Occipital lobe (tissue), 2 donors: ENCODE measurements around the gene ECE1. TPM values are rescaled to one million over a fixed set of nuclear protein-coding genes. Genes with fewer than 3 reads are reported as not detected.

Experiments
- DNase-seq: peaks from one replicate; lab custom pipeline; 2025; lab: John Stamatoyannopoulos, UW
- total RNA-seq: library from RNA; depleted of rRNA; stranded (reverse); fragments of >200 nt; gene quantifications from one replicate; pipeline ENCODE4 v1.2.3, GENCODE V29; 2014

The ECE1 gene
- total RNA-seq, 1 donor from 2014 or later = 9.5 TPM

DNA sequence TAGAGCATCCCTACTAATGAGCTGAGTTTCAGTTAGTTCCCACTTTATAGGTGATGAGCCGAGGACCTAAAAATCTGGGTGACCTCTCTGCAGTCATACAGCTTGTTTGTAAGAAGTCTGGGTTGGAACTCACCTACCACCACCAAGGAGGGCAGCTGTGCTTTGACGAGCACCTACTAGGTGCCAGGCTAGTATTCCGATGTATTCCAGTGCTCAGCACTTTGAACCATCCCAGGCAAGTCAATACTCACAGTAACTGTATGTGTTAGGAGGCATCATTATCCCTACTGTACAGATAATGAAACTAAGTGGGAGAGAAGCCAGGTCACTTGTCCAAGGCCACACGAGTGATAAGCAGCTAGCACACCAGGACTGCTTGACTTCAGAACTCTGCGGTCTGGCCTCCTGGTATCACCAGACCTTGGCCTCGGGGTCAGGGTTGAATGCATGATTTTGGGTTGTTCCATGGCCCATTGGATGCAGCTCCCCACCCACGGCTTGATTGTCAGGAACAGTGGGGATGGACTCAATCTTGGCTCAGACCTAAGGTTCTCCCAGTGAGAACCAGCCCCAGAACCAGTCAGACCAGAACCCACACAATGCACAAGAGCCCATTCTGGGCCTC, 20.7 kb downstream of the ECE1 start:
- no peak for DNase-seq

DNA sequence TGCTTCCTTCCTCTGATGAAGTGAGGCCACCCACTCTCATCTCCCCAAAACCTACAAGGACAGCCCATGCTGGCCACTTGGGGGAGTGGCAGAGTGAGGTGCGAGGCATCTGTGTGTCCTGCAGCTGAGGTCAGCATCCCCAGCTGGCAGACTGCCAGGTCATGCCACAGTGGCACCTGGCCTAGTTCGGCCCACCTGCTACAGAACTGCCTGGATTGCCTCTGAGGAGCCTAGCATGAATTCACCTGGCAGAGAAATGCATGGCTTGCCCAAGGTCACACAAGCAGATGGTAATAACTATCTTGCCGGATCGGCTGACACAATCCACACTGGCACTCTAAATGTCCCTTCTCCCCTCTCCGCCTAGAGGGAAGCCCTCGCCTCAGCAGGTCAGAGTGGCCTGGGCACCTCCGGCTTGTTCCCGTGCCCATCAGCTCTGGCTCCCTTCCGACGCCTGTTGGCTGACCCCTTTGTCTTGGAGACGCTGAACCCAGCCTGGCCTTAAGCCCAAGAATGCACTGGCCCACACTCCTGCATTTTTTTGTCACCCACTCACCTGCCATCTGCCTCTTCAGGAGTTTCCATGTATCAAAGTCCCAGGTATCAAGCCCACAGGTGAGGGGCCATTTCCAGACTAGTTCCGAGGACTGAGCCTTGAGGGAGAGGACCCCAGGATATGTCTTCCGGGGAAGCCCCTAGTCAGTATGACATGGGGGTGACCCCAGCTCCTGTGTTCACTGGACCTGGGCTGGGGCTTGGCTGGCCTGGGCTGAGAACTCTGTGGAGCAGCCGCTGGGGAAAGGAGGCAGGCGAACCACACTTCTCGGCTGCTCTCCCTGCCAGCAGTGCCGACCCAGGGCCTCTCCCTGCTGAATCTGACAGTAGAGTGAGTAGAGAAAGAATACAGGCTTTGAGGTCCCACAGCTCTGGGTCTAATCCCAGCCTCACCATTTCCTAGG, 21.7 kb downstream of the ECE1 start:
- DNase-seq = no peak

DNA sequence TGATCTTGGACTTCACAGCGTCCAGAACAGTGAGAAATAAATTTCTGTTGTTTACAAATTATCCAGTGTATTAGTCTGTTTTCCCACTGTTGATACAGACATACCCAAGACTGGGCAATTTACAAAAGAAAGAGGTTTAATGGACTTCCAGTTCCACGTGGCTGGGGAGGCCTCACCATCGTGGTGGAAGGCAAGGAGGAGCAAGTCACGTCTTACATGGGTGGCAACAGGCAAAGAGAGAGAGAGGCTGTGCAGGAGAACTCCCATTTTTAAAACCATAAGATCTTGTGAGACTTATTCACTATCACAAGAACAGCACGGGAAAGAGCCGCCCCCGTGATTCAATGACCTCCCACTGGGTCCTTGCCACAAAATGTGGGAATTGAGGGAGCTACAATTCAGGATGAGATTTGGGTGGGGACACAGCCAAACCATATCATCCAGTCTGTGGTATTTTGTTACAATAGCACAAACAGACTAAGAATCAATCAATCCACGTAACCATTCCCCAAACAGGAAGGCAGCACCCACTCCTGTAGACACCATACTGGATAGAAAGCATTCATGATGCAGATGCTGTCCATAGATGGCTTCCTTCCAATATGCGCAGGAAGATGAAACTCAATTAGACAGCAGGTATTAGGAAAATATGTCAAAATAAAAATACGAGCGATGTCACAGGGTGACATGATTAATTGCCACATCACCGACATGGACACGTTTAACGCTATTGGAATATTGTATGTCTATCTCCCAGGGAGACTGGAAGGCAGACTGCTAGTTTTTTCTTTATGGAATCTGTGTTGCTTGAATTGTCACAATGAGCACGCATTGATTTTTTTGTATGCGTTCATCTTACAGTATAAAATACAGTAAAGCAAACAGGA, 22.8 kb downstream of the ECE1 start:
- no peak for DNase-seq

DNA sequence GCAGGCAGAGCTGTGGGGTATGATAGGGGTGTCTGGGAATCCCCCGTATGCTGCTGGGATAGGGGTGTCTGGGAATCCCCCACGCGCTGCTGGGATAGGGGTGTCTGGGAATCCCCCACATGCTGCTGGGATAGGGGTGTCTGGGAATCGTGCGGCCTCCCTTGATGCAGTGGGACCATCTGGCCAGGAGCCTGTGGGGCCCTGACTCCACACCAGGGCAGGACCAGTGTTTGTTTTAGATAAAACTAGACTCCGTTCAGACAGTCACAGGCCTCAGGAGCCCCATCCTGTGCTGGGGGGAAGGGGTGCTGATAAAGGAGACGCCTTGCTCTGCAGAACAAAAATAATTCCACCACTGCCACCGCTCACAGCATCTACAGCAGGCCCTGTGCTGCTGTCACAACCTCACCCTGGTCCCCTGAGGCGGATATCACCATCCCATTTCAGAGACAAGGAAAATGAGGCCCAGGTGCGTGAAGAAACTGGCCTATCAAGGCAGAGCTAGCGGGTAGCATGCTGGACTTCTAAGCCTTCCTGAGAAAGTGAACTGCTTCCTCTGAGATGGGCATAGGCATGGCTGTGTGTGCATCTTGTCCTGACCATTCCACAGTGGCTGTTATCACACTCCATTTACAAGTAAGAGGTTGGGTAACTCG, 24.0 kb downstream of the ECE1 start:
- no peak for DNase-seq

DNA sequence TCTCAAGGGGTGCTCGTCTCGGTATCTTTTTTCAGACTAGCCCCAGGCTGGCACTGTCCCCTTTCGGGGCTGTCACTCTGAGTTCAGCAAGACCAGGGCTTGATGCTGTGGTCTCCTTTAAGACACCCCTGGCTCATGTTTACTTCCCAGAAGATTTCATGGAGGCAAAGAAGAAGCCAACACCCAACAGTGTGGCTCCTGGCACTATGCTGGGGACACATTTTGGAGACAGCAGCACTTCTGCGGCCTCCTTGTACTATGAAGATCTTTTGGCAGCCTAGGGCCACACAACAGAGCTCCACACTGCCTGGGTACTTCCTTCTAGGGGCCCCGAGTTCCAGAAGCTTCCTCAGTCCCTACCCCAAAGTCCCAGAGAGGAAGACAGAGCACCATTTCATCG, 24.6 kb downstream of the ECE1 start:
- DNase-seq = no peak

DNA sequence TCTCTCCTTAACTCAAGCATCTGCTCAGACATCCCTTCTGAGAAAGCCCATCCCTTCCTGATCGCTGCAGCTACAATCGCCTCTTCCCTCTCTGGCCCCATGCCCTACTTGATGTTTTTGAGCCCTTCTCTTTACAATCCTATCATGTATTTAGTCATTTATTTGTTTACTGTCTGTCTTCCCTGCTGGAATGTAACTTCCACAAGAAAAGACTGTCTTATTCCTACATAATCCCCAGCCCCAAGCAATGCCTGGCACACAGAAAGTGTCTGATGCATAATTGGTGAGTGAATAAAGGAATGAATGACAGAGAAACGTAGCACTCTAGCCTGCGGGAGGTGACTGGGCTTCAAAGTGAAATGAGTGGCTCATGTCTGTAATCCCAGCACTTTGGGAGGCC, 25.4 kb downstream of the ECE1 start:
- no peak for DNase-seq

DNA sequence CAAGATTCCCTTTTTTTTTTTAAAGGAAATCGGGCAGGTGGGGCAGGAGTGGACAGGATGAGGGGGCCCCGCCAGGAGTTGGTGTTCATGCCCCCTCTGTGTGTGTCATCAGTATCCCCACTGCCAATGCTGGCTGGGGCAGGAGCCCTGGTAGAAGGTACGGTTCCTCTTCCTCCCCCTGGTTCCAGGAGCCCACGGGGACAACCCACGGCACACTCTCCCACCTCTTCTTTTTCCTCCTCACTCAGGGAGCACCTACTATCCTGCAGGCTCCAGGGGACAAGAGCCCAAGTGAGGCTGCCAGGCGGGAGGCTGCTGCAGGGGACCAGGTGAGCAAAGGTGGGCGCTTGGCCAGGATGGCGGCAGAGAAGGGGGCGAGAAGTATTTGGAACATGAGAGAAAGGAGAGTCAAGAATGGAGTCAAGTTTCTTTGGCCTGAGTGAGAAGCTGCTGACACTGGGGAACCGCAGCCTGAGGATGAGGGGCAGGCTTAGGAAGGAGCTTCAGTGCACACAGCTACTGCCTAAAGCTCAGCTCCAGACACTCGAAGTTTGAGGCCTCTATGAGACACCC, 26.5 kb downstream of the ECE1 start:
- no peak for DNase-seq

DNA sequence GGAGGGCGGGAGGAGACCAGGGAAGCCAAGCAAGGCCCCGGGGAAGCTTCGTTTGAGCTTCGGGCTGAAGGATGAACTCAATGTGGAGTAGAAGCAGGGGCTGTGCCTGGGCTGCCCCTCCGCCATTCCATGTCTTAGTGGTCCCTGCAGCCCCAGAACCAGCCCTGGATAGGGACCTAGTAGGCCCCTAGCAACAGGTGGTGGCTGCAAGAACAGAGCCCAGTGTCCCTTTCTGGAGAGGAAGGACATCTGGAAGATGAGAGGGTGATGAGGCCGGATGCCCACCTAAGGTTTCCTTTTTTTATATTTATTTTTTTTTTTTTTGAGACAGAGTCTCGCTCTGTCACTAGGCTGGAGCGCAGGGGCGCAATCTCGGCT, 27.2 kb downstream of the ECE1 start:
- DNase-seq = no peak

DNA sequence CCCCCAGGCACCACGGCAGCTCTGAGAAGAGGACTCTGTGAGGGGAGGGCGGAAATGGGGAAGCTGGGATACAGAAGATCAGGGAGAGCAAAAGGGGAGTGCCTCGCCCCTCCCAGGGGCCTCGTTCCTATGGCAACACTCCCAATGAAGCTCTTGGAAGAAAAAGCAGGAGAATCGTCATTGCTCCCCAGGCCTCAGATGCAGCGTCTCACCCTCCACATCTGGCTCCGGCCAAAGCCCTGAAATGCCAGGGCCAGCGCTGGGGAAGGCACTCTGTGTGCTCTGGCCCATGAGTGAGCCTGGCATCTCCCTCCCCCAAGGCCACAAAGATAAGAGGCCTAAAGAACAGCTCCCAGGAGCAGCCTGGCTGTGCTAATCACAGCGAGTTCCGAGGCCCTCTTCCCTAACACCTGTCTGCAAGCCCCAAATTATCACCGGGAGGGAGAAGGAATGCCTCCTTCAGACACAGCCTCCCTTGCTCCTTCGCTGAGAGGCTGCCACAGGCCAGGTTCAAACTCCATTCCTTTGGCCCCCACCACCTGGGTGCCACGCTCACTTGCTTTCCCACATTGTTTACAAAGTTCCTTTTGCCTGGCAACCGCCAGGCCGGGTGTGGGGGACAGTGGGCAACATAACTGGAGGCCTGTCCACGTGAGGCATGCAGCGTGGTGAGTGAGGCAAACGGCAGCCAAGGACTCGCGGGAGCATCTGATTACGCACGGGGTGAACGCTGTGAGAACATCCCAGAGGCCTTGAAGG, 27.8 kb downstream of the ECE1 start:
- DNase-seq = no peak

DNA sequence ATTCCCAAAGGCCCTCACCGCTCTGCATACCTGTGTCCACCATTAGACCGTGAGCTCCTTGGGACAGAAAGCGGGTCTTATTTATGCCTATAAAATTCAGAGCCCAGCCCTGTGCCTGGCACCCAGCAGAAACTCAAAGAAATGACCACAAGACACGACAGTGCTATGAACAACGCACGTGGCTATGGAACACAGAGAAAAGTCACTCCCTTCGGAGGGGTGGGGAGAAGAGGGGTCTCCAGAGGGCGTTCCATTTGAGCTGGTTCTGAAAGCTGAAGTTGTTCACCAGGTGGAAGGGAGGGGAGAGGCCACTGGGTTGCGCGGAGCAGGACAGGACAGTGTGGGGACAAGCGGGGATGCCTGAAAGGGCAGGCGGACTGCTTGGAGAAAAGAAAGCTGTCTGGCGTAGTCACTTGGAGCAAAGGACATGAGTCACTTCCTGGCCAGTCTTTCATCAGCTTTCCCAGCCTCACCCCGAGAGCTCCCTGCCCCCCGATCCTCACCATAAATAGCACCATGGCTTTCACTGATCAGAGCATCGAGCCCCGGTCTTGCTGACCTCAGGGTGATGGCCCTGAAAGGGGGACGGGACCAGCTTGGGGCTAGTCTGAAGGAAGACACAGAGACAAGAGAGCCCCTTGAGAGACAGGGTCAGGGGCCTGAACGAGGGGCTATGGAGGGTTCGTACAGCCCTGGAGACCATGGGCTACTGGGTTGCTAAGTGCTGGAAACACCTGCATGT, 28.5 kb downstream of the ECE1 start:
- DNase-seq = peak; percentile 26

DNA sequence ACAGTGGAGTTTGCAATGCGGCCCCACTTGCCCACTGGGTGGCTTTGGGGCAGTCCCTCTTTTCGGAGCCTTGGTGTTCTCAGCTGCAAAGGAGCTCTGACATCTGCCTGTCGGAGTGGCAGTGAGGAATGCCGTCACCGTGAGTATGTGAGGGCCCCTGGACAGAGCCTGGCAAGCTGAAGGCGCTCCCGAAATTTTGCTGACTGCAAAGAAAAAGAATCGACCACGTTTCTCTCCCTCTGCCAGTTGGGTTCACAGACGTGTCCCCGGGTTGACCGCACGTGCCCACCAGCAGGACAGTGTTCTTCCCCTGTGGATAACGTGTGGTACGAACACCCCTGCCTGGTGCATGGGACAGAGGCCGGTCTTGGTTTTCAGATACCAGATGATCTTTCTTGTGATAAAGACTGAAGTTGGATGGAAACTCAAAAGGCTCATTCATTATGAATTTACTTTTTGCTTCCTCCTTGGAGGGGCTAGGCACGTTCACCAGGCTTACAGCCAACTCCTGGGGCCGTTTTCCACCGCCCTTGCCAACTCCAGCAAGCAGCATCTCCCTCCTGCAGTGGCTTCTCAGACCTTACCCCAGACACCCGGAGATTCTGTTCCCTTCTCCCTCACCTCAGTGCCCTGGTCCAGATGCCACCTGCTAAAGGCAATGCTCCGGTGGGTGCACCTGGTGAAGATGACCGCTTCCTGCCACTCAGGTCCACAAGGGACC, 29.7 kb downstream of the ECE1 start:
- no peak for DNase-seq

DNA sequence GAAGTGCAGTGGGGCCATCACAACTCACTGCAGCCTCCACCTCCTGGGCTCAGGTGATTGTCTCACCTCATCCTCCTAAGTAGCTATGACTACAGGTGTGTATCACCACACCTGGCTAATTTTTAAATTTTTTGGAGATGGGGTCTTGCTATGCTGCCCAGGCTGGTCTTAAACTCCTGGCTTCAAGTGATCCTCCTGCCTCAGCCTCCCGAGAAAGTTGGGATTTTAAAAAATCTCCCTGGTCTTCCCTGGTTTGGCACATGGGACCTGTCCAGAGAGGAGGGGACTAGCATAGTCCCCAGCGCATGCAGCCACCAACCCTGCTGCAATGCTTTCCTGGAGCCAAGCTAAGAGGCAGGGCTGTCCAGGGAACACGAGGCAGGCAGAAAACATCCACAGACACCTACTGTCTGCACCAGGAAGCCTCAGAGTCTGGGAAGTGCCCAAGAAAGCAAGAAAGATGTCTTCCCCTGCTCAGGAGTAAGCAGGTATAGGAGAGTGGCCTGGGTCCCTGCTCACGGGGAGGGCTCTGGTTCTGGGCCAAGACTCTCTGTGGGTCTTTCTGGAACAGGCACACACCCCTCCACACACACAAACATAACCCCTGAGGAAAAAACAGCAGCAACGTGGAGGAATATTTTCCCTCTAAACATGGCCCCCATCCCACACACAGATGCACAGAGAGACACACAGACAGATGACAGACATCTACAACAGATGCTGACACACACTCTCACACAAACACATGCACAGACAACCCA, 30.8 kb downstream of the ECE1 start:
- no peak for DNase-seq

DNA sequence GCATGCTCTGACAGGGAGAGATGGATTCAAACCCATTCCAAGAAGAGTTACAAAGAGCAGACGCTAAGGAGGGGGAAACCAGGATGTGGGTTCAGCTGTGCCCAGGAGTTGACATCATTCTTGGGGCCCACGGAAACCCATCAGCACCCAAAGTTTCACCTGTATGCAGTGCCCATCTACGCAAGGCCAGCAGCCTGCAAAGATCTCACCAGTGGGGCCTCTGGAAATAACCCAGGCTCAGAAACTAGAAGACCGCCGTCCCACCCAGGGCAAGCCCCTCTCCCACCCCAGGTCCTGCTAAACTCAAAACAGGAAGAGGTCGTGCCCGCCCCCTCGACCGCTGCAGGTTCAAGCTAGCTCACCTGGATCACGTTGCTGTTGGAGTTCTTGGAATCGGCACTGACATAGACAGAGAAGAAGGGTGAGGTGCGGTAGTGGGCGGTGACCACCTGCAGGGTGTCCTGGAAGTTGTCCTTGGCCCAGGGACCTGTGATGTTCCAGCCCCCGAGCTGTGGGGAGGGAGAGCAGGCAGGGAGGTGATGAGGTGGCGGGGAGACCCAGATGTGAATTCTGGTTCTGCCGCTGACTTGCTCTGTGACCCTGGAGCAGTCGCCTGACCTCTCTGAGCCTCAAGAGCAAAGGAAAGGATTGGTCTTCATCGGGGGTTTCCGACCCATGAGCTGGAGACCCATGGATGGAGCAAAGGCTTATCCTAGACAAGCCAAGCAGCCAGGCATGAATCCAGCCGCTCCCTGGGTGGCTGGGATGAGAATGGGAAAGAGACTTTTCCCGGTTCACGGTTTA, 31.7 kb downstream of the ECE1 start:
- no peak for DNase-seq

DNA sequence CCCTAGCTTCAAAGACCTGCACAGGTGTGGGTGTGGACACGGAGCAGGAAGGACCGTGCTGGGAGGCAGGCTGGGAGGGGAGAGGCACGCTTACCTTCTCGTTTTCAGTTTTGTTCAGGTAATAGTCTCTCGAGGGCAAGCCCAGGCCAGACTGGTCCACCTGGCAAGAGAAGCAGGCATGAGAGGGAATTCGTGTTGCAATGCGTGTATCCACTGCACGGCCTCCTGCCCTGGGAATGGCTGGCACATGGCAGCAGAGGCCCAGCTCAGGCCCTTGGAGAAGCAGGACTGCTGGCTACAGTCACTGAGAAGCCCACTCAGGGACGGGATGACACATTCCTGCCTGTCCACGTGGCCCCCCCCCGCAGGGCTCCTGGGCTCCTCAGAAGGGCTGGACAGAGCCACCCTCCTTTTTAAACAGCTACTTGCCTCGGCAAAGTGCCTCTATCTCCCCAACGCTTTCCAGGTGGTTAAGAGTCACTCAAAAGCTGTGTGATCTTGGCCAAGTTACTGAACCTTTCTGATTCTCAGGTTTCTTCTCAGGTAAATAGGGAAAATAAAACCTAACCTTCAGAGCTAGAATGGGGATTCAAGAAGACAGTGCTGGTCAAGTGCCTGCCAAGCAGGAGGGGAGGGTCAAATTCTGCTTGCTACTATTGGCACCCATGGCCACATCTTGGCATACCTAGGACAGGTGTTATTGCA, 32.7 kb downstream of the ECE1 start:
- DNase-seq = no peak

DNA sequence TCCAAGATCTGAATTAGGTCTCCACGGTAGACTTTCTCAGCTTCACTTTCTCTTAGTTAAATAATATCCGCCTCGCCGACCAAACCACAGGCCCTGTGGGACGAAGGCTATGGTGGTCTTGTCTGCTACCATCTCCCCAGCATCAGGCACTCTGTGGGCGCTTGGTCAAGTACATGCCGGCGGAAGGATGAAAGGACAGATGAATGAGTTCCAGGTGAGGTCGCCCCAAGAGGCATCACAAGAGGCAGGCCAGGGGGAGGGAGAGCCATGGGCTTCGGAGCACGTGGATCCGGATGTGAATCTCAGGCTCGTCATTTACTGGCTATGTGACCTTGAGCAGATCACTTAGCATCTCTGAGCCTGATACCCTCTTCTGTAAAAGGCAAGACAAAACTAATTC, 33.5 kb downstream of the ECE1 start:
- no peak for DNase-seq

DNA sequence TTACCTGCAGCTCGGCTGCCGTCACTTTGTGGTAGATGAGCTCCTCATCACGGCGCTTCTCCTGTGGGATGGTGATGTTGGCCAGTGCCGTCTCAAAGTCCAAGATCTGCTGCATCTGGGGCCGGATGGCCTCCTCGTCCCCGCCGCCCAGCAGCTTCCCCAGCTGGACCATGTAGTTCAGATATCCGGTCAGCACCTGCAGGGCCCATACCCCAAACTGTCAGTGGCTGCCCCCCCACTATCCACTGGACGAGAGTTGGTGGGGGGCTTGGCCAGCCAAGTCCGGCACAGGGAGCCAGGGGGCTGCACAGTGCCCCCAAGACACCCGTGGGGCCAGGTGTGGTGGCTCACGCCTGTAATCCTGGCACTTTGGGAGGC, 34.3 kb downstream of the ECE1 start:
- DNase-seq = no peak
